A172 (cell line): Measurements from ENCODE around the gene POLR3H. TPM values are rescaled to one million over a fixed set of nuclear protein-coding genes. Genes with fewer than 3 reads are reported as not detected.
"Not testable (repeated sequence)": the region's sequence is repeated elsewhere in the genome, so short reads cannot be mapped to it uniquely, and the experiment has no call there.

Source experiments
- DNase-seq: peaks from one replicate; pipeline ENCODE4 v3.0.0-alpha.2; 2015; ENCODE audit warnings: low spot score
- total RNA-seq: library from RNA; depleted of rRNA; stranded (reverse); fragments of >200 nt; shearing (Covaris generic); gene quantifications from 2 replicates; pipeline ENCODE4 v1.2.3, GENCODE V29; 2014

The POLR3H gene
- total RNA-seq, 1 experiment from 2014 or later = 27.8 TPM

DNA sequence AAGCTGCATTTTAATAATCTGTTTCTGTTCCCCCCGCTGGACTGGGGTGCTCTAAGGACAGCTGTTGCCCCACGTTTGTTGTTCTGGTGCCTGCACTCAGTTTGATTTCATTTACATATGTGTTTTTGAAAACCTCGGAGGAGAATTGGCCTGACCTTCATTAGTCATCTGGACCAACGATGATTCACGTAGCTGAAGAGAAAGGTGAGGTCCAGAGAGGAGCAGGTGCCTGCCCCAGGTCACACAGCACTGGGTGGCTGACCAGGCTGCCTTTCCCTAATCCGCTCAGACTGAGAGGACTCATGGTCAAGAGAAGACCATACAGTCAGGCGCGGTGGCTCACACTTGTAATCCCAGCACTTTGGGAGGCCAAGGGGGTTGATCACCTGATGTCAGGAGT is 20.3 kb upstream of the POLR3H start:
- no peak for DNase-seq

DNA sequence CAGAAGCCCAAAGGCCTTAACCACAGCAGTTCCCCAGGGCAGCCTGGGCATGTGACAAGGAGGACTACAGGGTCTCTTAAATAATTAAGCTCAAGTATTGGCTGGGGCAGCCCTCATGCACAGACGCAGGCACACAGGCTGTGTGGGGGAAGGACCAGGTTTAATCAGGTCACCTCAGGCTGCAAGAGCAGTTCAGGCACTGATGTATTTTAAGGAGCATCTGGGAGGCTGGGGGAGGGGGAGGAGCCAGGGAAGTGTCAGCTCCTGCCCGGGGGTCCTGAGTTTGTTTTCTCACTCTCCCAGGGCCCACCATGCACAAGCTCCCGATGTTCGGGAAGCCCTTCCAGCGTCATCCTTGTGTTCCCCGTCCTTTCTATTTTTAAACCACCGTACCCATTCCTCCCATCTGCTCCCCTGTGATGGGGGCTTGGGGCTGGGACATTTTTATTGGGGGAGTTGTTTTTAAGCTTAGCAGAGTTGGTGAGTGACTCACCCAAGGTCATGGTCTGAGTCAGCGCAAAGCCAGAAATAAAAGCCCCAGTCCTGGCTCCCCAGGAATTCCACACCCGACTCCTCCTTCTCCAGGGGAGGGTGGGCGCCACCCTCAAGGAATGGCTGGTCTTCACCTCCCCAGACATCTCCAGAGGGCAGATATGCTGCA is 18.9 kb upstream of the POLR3H start:
- DNase-seq = peak; percentile 91

DNA sequence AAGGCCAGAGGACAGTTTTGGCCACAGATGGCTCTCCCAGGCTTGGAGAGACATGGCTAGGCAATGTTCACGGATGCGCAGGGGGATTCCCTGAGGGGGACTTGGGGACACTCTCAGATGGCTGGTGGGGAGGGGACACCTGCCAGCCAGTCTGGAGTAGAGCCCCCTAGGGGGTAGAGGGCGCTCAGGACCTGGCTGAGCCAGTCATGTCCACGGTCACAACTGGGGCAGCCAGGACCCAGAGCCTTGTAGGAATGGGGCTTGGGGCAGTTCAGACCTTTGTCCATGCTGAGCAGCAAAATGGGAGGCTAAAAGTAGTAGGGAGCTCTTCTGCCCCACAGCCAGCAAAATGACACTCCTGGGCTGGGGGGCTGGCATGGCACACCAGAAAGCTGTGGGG is 18.2 kb upstream of the POLR3H start:
- DNase-seq = no peak

DNA sequence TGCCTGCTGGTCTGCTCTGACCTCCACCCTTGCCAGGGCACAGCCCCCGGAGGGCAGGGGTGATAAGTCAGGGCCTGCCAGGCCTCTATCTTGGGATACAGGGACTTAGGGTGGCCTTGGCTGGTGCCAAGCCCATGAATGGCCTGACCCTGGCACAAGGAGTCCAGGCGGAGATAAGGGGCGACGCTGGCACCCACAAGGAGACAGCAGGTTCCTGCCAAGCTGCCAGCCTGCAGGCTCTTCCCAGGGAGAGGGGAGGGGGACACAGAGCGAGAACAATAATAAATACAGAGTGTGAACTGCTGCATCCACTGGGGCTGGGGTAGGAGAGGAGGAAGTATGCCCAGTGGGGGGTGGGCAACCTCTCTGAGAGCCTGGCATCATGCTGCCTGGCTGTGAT is 17.5 kb upstream of the POLR3H start:
- DNase-seq = no peak

DNA sequence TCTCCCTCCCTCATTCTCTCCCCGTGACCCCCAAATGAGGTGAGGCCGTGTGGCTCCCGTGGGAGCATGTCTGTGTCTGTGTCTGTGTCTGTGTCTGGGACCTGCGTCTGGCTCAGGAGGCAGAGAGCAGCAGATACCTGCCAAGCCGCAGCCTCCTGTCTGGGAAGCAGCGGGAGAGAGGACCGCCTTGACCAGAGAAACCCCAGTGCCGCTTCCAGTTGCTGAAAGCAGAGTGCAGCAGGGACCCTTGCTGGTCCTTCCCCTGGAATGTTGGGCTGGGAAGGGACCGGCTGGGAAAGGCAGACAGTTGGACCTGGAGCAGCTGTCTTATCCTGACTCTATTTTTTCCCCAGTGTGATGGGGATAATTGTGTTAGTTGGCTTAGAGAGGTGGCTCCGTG is 17.1 kb upstream of the POLR3H start:
- DNase-seq = no peak

DNA sequence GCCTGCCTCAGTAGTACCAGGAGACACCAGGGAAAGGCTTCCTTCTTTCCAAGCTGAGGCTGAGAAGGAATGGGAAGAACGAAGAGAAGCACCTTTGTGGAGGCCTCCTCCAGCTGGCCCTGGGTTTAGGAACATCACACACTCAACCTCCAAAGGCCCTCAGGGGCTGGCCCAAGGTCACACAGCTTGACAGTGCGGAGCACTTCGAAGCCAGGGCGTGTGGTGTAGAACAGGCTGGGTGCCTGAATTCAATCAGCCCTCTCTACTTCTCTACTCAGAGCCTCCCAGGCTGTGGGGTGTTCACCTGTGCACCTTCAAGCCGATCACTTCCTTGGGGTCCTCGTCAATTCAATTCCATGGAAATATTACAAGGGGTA is 15.8 kb upstream of the POLR3H start:
- no peak for DNase-seq

DNA sequence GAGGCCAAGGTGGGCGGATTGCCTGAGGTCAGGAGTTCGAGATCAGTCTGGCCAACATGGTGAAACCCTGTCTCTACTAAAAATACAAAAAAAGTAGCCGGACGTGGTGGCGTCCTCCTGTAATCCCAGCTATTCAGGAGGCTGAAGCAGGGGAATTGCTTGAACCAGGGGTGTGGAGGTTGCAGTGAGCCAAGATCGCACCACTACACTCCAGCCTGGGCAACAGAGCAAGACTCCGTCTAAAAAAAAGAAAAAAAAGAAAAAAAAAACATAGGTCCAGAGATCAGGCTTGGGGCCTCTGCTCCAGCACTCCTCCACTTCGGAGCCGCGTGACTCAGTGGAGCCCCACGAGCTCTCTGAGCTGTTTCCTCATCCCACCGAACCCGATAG is 14.0 kb upstream of the POLR3H start:
- DNase-seq = not testable (repeated sequence)

DNA sequence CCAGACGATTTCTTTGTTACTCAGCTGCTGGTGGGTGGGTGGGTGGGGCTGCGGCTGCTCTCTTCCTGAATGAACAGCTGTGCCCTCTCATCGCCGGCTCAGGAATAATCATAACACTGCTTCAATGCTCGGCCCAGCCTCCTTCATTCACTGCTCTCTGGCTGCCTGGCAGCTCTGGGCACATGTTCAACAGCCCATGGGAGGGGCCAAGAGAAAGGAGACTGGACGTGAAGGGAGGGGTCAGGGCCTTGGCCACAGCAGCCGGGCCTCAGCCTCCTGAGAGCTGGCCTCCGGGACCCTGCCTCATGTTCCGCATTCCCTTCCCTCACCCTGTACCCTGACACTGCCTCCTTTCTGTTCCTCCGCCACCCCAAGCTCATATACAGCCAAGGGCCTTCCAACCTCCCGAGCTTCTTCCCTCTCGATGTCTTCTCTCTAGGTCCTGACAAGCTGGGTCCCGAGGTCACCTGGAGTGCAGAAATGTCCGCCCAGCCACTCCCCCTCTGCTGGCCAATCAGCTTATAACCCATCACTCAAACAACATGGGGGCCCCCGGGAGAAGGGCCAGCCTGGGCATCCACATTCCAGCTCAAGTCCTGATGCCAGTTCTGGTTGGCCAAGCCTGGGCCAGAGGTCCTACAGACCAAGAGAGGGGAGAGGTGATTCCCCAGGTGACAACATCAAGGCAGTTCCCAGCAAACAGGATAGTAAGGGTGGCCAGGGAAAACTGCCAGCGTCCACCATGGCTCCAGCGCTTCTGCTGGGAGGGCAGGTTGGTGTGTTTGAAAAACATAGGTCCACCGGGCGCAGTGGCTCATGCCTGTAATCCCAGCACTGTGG is 13.4 kb upstream of the POLR3H start:
- DNase-seq = peak; percentile 63

DNA sequence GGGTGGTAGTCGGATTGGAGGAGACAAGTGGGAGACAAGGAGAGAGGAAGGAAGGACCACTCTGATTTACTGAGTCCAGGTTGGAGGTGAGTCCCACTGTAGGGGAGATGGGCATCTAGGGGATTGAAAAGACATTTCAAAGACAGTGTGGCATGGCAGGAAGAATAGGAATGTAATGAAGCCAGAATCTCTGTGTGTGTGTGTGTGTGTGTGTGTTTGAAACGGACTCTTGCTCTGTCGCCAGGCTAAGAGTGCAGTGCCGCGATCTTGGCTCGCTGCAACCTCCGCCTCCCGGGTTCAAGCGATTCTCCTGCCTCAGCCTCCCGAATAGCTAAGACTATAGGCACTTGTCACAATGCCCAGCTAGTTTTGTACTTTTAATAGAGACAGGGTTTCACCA is 12.3 kb upstream of the POLR3H start:
- DNase-seq = no peak

DNA sequence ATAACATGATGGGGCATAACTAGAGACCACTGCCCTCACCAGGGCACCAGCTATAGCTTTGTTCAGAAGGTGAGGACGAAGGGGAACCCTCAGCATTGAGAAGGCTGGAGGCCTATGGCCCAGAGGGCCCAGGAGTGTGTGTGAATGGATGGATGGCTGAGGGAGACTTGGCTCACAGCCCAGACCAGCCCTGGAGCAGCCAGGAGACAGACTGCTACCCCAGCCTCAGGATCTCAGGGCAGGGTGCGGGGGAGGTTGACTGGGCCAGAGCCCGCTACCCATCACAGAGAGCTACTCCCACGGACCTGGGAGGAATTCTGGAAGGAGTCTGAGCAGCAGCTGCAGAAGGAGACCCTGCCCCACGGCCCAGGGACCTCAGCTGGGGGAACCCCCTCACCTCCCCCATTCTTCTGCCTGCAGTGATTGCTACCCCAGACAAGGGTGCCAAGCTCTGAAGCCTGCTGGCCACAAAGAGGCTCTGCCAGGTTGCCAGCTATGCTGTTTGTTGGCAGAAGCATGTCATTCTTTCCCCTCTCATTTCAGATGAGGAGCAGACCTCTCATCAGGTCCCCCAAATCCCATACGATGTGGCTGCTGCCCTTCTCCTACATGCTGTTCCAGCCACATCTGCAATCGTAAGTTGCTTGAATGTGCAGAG is 11.2 kb upstream of the POLR3H start:
- DNase-seq = no peak

DNA sequence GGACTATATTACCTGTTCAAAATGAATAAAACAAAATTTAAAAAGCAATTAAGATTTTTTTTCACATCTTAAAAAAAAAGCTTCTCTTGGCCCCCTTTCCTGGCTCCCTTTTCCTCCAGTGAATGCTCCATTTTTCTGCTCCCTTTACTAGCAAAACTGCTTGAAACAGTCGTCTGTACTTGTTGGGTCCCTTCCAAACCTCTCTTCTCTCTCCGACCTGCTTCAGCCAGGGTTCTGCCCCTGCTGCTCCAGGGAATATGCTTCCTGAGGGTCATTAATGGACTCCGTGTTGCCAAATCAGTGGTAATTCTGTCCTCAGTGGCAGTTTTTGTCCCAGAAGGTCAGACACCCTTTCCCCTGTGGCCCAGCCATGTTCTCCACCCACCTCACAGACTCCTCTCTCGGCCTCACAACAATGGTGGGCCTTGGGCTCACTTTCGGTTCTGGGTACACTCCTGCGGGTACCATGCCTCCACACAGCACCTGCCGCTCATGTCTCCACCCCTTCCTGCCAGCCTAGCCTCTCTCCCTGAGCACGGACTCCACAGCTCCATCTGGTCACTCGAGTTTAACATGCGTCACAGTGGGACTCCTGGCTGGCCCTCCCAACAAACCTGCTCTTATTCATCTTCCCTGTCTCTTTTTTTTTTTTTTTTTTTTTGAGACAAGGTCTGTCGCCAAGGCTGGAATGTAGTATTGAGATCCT is 7.8 kb upstream of the POLR3H start:
- DNase-seq = no peak

DNA sequence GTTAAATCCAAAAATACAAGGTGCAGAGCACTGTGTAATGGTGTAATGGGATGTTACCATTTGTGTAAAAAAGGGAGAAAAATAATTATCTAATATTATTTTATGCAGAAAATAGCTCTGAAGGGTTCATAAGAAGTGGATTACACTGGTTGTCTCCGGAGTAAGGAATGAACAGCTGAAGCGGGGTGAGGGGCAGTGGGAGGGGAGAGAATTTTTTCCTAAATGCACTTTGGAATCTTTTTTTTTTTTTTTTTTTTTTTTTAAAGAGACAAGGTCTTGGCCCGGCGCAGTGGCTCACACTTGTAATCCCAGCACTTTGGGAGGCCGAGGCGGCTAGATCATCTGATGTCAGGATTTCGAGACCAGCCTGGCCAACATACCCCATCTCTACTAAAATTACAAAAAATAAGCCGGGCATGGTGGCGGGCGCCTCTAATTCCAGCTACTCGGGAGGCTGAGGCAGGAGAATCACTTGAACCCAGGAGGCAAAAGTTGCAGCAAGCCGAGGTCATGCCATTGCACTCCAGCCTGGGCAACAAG is 6.8 kb upstream of the POLR3H start:
- DNase-seq = no peak

DNA sequence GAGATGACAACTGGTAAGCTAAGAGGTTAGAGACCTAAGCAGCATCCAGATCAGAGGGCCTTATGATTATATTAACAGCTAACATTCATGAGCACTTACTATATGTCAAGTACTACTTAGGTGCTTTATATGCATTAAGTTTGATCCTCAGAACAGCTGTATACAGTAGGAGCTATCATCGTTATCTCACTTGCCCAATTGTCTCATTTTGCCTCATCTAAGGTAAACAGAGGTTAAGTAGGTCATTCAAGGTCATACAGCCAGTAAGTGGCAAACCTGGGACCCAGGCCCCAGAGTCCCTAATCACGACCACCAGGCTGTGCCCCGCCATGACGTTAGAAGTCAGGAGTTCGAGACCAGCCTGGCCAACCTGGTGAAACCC is 4.6 kb upstream of the POLR3H start:
- no peak for DNase-seq

DNA sequence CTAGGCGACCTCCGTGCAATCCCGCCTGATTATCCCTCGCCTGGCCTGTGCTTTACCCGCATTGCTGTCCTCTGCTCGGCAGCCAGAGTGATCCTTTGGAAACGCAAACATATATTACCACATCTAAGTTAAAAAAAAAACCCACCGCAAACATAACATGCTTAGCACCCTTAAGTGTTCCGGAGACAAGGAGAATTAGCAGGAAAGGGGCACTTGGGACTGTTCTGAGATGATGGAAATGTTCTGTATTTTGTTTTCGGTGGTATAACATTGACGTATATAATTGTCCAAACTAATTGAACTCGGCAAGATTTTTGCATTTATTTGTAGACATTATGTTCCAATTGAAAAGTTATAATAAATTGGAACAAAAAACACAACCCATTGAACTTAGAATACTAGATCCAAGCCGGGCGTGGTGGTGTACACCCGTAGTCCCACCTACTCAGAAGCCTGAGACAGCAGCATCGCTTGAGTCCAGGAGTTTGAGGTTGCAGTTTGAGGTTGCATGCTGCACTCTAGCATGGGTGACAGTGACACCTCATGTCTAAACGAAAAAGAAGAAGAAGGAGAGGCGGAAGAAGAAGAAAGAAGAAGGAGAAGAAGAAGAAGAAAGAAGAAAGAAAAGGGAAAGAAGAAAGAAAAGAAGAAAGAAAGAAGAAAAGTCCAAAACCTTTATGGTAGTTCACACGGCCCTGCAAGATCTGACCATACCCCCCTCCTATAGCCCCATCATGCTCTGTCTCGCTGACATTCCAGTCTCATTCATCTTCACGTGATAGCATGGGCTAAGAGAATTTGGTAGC is 604 bp upstream of the POLR3H start:
- no peak for DNase-seq

DNA sequence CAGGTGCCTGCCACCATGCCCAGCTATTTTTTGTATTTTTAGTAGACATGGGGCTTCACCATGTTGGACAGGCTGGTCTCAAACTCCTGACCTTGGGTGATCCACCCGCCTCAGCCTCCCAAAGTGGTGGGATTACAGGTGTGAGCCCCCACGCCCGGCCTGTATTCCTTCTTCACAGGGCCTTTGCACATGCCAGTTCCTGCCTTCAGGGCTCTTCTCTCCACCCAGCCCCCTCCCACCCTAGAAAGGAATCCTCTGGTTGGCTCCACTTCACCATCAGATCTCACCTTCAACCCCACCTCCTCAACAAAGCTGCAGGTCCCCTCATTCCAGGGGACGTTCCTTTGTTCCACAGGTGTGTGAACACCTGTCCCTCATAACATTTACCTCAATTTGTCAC is 2.0 kb downstream of the POLR3H start:
- DNase-seq = no peak

DNA sequence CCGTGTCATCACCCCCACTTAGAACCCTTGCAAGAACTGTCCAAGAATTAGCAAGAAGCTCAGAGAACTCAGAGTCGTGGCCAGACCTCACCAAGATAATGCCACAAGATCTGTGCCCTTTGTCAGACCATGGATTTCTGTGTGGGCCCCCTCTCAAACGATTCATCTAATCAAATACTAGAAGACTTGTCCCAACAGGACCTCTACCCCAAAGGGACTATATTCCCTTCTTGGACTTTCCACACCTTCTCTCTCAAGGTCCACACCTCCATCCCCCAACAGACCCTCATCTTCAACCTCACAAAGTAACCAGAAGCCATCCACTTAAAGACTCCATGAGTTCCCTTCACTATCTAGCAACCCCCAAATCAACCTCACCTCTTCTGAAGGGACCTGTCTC is 2.8 kb downstream of the POLR3H start:
- DNase-seq = no peak

DNA sequence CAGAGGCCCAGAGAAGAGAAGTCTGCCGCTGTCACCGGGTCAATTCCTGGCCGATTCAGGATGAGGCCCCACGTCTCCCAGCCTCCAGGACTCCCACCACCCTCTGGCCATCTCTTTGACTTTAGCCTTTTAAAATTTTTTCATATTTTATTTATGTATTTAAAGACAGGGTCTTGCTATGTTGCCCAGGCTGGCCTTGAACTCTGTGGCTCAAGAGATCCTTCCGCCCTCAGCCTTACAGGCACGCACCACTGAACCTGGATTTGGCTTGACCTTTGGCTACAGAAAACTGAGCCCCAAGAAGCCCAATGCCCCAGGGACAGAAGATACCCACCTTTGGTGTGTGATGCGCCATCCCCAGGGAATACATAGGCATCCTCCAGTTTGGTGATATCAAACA is 3.9 kb downstream of the POLR3H start:
- no peak for DNase-seq

DNA sequence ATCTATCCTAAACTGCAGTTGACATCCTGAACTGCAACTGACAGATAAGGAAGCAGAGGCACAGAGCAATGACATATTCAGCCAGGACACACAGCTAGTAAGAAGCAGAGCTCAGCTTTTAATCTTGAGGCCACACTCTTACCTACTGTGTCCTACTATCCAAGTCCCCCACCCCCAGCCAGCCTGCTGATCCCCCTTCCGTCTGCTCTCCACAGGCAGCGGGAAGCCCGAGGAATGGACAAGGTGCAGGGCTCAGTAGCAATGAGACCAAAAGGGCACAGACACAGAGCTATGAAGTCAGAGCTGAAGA is 4.3 kb downstream of the POLR3H start:
- no peak for DNase-seq

DNA sequence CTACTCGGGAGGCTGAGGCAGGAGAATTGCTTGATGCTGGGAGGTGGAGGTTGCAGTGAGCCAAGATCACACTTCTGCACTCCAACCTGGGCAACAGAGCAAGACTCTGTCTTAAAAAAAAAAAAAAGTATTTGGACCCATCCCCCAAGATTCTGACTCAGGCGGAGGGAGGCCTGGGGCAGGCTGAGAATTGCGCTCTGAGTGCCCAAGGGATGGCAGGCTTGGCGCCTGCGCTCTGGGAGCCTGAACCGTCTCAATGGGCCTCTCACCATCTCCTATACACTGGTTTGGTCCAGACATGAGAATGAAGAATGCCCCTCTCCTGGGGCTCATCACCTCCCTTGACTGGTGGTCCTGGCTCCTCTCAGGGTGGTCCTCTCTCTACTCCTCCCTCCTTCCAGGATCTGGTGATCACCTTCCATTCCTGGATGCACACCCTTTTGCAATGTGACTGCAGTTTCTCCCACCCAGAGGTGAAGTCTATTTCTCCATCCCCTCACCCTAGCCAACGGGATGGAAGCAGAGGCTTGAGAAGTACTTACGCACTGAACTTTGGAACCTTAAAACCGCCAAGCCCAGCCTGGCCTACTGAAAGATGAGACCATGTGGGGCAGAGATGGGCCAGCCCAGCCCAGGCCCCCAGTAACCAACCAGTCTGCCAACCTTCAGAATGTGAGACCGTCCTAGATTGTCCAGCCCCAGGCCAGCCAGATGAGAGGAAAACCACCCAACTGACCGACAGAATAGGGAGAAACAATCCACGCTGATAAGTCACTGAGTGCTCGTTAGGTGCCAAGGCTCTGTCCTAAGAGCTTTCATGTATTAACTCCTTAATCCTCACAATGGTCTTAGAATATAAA is 4.9 kb downstream of the POLR3H start:
- DNase-seq = no peak

DNA sequence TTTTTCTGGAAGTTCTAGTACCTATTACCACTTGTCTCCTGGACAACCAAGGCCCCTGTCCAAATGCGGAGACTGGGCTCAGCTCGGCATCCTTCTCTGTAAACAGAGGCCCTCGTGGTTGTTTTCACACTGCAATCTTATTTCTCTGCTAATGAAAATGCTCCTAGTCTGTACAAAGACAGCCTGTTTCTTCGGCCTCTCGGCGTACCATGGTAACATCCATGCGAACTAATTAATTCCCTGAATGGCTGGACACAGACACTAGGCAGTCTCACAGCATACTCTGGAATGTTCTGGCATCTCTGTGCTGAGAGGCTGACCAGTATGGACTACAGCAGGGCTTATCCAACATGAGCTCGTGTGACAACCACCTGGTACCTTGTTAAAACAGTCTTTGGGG is 5.7 kb downstream of the POLR3H start:
- no peak for DNase-seq

DNA sequence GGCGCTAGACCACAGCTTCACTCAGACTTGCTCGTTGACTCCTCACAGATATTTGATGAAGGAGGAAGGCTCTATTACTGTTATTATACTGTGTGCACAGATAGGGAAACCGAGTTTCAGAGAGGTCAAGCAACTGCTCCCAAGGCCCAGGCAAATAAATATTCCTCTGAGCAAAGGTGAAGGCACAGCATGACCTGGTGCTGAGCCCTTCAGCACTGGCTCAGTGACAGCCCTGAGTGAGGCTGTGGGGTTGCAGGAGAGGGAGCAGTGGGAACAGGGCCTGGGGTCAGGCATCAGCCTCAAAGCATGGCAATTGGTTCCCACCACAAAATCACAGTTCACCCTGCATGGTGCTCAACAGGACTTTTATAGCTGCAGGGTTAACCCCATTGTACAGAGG is 7.1 kb downstream of the POLR3H start:
- DNase-seq = no peak
